ENCODE data around the gene GBP1.

DNA sequence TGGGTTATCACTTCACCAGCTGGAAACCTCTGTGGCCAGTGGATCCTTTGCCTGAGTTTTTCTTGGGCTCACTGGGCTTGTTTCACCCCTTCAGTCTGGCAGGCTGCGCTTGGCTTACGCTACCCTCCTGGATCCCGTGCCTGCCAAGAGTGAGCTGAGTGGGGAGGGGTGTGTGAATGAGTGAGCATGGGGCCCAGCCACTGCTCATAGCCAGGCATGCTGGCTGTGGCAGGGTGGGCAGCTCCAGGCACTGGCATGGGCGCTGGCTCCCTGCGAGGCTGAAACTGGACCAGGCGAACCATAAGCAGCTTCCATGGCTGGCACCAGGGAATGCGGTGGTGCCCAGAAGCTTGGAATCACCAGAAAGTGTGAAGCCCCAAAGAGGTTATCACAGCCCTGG lies 22.5 kb downstream of the GBP1 start:
- TF ChIP-seq, protein P1, sequence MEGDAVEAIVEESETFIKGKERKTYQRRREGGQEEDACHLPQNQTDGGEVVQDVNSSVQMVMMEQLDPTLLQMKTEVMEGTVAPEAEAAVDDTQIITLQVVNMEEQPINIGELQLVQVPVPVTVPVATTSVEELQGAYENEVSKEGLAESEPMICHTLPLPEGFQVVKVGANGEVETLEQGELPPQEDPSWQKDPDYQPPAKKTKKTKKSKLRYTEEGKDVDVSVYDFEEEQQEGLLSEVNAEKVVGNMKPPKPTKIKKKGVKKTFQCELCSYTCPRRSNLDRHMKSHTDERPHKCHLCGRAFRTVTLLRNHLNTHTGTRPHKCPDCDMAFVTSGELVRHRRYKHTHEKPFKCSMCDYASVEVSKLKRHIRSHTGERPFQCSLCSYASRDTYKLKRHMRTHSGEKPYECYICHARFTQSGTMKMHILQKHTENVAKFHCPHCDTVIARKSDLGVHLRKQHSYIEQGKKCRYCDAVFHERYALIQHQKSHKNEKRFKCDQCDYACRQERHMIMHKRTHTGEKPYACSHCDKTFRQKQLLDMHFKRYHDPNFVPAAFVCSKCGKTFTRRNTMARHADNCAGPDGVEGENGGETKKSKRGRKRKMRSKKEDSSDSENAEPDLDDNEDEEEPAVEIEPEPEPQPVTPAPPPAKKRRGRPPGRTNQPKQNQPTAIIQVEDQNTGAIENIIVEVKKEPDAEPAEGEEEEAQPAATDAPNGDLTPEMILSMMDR (IDR thresholded peaks at IDR 0.05; ENCODE audit: low read depth, low read length, poor library complexity, severe bottlenecking) = no peak
- no peak for TF ChIP-seq EZH2phosphoT487 (IDR thresholded peaks at IDR 0.05; ENCODE audit: borderline replicate concordance, low read length)
